Fibroblast of lung (primary cell): ENCODE results near the gene ITGAE.

ENCODE experiments used
- CTCF ChIP-seq, 2 donors: IDR thresholded peaks in 1 of 2; conservative IDR thresholded peaks in 1 of 2; 1 replicate in 1 of 2; 2 replicates in 1 of 2; pipeline ENCODE4 v1.5.1; 2011 to 2012; ENCODE audit warnings: low read length in 2 of 2, control low read depth in 1 of 2, inconsistent platforms in 1 of 2, low read depth in 1 of 2, mild to moderate bottlenecking in 1 of 2
- EZH2 ChIP-seq: IDR thresholded peaks from 2 replicates; pipeline ENCODE4 v1.5.1; 2012; ENCODE audit warnings: low read length, control low read depth, mild to moderate bottlenecking; ENCODE audit errors: missing control alignments

GRCh38 chr17:3828852-3829232 lies 27.9 kb upstream of the ITGAE start:
- no peak for TF ChIP-seq CTCF (conservative IDR thresholded peaks at IDR 0.05 in 1 of 2, IDR thresholded peaks at IDR 0.05 in 1 of 2; ENCODE audit: low read depth in 1 of 2, low read length in 2 of 2)
- TF ChIP-seq EZH2 = no peak
